Measurements from ENCODE around the gene FCER2.
A peak's percentile ranks its signal among the peaks of the same experiment; 100 is the strongest.

The FCER2 gene

DNA sequence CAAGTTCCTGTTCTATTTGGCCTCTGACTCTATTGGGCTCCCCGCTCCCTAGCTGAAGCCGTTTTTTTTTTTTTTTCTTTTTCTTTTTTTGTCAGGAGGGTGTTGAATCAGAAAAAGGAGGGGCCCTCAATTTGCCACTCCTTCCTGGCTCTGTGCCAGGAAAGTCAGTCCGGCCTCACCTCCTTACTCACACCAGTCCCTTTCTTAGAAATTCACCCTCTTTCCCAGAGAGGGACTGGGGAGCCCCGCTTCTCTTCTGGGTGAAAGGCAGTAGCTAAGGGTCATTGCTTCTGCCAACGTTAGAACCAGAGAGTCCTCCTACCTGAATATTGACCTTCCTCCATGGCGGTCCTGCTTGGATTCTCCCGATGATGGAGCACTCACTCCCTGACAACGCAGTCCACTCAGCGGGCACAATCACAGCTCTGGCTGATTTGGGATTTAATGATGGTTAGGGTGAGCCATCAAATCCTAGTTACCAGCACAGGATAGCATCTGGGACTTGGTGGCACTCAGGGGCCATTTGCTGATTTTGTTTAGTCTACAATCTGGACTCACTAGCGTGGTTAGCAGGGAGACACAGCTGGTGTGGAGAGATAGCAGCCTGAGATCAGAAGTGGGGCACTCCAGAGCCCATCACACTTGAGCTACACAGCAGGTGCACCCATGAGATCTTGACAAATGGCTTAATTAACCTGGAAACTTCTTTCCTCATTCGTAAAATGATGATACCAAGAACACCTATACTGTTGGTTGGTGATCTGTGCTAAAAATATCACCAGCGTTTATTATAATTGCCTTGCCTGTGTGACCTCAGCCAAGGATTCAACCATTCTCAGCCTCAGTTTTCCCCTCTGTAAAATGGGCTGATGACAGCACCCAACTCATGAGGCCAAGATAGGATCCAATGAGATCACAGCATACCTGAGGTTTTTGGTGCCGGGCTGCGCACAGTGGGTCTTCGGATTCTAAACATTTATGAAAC lies 2.2 kb downstream of the FCER2 start:
- DNase-seq, result no peak

DNA sequence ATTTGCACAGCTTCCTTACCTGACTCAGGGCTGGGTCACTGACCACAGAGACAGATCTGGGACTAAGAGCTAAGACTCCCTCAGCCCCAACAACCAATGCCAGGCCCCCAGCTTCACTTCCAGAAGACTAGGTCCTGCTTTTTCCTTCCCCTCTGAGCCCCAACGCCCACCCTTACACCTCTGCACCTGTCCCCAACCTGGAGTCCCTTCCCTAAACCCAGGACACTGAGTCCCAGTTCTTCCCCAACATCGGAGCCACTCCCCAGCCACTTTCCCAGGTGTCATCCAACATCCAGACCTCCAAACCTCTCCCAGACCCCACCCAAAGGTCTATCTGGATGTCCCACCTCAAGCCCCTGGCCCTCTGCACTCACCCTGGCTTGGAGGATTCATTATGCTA lies 2.9 kb downstream of the FCER2 start:
- DNase-seq, result no peak

DNA sequence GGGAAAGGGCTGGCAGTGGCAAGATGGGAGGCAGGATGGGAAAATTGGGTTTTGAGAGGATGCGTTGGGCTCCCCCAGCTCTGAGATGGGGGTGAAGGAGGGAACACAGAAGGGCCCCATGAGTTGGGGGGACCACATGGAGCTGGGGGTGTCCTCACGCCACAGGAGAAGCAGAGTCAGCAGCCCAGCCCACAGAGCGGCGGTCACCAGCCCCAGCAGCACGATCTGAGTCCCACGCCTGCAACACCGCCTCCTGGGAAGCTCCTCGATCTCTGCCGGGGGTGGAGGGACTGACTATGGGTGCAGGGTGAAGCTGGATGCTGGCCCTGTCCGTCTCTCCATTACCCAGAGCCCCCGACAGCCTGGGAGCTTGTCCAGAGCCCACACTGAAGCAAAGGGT lies 3.3 kb downstream of the FCER2 start:
- no peak for DNase-seq

DNA sequence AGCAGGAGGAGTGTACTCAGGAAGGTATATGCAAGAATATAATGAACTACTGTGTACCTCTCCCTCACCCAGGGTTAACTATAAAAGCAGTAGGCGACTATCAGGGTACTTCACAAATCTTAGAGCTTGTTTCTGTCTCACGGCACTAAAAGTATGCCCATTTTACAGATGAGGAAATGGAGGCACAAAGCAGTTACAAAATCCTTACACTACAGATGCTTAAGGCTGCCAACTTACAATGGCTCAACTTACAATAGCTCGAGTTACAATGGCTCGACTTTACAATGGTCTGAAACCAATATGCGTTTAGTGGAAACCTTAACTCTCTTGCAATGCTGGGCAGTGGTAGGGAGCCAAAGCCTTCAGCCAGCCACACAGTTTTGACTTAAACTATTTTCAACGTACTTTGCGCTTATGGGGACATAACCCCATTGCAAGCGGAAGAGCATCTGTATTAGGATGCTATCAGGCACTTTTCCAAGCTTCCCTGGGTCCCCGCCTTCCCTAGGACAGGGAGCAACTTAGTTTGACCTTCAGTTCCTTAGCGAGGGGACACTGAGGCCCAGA lies 4.1 kb downstream of the FCER2 start:
- DNase-seq, result no peak

DNA sequence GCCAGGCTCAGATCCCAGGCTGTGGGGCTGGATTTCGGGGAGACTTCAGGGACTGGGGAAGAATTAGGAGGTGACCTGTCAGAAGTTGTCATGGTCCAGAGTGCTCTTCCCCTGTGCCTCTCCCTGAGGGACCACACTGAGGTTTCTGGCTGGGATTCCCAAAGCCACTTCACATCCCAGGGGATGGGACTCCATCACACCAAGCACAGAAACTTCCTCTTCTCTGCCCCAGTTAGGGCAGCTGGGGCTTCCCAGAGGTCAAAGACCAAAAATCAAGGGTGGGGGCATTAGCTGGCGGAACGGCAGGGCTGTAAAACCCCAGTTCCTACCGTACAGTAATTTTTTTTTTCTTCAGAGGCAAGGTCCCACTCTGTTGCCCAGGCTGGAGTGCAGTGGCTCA lies 7.4 kb downstream of the FCER2 start:
- DNase-seq, result no peak

DNA sequence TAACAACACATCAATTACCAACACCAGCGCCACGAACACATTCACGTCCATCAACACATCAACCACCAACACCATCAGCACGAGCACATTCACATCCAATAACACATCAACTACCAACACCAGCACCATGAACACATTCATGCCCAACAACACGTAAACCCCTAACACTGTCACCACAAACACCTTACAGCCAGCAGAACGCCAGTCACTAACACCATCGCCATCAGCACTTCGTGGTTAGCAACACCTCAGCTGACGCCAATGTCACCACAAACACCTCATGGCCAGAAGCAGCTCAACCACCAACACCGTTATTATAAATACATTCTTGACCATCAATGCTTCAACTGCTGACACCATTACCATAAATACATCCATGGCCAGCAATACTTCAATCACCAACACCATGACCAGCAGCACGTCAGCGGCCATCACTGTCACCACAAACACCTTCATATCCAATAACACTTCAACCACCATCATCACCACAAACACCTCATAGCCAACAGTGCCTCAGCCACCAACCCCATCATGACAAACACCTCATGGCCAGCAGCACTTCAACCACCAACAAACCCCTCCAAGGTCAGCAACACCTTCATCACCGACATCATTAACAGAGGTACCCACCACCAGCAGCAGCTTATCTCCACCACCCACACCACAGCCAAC lies 9.4 kb downstream of the FCER2 start:
- no peak for DNase-seq

DNA sequence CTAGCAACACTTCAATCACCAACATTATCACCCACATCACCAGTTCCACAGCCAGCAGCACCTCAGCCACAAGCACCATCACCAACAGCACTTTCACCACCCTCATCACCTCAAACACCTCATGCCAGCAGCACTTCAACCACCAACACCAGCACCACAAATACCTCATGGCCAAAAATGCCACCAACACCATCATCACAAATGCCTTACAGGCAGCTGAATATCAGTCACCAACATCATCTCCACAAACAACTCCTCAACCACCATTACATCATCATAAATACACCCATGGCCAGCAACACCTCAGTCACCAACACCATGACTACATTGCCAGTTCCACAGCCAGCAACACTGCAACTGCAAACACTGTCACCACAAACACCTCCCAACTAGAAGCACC lies 10.4 kb downstream of the FCER2 start:
- no peak for DNase-seq

DNA sequence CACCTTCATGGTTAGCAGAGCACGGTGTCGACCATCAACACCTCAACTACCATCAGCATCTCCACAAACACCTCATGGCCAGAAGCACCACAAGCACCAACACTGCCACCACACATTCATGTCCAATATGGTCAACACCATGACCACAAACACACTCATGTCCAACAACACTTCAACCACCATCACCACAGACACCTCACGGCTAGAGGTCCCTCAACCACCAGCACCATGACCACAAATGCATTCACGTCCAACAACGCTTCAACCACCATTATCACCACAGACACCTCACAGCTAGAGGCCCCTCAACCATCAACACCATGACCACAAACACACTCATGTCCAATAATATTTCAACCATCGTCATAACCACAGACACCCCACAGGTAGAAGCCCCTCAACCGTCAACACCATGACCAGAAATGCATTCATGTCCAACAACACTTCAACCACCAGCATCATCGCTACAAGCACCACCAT lies 11.1 kb downstream of the FCER2 start:
- no peak for DNase-seq

DNA sequence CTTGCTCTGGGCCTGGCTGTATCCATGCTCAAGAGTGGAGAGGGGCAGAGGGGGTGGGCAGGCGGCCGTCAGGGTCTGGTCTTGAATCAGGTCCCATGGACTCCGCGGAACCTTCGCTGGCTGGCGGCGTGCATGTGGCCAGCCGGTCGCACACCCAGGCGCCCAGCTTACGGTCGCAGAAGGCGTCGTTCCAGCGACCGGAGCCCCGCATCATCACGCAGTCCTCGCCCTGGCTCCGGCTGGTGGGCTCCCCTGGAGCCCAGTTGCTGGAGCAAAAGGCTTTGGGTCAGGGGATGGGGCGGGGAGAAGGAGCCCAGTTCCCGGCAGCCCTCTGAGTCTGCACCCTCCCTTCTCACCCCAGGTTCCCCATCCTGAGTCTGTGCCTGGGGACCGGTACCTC lies 12.8 kb downstream of the FCER2 start:
- DNase-seq, result no peak

DNA sequence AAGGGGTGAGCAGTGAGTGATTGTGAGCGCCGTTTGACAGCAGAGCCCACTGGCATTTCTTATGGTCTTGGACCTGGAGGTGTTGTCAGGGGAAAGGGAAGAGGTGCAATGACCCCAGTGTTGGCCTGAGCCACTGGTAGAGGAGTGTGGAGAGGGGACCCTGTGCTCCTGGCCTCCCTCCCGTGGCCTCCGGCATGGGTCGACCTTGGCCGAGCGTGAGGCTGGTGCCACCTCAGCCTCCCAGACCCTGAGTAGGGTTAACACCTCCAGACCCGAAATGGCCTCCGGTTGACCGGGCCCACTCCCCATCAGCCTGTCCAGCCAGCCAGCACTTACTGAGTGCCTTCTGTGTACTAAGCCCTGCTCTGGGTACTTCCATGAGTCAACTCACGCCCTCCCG lies 14.8 kb downstream of the FCER2 start:
- DNase-seq, result no peak

DNA sequence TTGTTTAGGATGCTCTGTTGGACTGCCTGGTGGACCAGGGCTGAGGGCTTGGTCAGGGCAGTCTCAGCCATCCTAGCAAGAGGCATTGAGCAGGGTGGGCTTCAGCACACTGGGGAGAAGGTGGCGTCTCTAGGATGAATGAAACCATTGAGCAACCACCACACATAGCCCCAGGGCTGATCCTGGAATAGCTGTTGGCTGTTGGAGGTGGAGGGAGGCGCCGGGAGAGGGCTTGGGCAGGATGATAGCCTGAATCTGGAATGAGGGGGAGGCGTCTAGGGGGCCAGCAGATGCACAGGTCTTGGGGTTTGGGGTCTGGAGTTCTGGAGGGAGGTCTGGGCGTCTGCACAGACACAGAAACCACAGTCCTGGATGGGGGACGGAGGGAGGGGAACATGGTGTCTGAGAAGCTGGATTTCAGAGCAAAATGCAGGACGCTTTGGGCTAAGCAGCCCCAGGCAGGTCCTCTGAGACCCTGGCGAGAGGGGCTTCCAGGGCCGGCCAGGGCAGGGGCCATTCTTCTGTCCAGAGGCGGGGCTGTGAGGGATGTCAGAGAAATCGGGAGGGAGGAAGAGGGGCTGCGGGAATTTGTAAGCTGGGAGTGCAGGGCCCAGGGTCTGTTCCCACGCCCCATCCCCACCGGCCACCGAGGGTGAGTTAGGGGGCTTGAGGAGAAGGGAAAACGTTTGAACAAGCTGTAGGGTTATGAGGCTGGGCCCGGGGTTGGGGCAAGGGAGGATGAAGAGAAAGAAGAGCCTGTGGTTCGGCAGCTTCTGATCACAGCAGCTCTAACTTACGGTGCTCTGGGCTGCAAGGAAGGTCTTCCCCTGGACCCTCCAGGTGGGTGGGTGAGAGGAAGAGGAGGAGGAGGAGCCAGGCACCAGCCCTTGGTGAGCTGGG lies 16.1 kb downstream of the FCER2 start:
- DNase-seq, result no peak

DNA sequence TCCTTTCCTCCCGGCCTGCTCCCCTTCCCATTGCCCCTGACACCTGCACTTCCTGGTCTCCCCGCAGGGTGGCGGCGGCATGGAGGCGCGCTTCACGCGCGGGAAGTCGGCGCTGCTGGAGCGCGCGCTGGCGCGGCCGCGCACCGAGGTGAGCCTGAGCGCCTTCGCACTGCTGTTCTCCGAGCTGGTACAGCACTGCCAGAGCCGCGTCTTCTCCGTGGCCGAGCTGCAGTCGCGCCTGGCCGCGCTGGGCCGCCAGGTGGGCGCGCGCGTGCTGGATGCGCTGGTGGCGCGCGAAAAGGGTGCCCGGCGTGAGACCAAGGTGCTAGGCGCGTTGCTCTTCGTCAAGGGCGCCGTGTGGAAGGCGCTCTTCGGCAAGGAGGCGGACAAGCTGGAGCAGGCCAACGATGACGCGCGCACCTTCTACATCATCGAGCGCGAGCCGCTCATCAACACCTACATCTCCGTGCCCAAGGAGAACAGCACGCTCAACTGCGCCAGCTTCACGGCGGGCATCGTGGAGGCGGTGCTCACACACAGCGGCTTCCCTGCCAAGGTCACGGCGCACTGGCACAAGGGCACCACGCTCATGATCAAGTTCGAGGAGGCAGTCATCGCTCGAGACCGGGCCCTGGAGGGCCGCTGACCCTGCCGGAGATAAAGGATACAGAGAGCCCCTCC lies 19.6 kb downstream of the FCER2 start:
- peak in 1 of 14 donors; percentile 58 for DNase-seq

DNA sequence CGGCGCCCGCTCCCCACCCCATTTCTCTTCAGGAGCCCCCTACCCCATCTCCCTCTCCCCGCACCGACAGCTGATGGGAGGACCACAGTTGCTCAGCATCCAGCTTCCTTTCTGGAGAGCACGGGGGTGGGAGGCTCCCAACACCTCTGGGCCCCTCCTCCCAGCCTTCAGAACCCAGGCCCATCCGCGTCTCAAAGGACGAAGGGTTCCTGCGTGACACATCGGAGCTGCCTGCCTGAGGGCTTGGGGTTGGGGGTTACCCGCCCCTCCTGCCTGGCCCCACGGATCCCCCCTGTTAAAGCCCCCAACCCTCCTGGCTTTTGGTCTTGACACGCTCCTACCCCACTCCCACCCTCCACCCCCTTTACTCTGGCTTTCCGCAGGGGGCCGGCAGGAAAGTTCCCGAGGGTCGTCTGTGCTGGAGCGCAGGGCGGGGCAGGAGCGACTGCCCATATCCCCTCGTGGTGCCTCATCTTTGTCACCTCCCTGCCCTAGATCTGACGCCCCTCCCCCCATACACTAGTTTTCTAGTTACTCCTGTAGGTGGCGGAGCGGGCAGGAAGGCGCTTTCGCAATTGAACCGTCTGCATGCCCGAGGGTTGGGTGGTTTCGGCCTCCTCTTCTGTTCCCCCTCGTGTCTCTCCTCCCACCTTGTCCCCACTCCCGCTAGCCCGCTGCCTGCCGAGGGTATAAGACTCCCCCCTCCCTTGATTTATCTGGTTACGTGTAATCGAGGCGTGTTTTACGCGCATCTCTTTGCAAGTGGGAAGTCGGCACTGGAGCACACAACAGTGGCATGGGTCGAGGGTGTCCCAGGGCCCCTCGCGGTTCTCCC lies 20.4 kb downstream of the FCER2 start:
- peak in 12 of 14 donors; percentile 15 to 66 (median 37) for DNase-seq

DNA sequence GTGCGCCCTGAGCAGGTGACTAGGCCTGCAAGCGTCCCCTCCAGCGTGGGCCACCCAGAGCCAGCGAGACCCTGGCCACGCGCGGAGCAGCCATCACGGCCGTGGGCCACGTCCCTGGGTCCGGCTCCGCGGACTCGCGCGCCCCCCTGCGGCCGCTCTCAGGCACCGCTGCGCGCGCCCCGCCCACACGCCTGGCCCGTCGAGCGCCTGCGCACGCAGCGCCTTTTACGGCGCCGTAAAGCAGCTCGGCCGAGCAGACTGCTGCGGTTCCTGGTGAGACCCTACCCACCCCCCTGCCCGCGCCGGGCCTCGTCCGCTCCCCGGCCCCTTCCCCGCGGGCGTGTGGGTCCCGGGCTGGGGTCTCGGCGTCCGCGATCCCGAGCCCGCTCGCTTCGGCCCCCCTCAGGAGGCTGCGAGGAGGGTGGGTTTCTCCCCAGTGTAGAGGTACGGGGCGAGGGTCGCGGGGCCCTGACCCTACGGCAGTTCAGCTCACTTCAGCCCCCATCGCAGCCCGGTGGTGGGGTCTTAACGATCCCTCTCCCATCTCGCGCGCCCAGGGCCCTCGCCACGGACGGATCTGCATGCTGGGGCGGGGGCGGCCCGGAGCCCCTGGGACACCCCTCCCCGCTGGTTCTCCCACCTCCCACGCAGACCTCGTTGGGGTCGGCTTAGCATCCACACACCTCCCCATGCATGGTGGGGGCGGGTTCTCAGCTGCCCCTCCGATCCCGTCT lies 21.2 kb downstream of the FCER2 start, which contains the start of gene TRAPPC5:
Gene TRAPPC5, plus strand, starts transcription at position 228 of the 734 bp plus-strand sequence. CDS start 1,421 bp downstream, outside the sequence.
- peak; percentile 8 to 91 (median 72) for DNase-seq

DNA sequence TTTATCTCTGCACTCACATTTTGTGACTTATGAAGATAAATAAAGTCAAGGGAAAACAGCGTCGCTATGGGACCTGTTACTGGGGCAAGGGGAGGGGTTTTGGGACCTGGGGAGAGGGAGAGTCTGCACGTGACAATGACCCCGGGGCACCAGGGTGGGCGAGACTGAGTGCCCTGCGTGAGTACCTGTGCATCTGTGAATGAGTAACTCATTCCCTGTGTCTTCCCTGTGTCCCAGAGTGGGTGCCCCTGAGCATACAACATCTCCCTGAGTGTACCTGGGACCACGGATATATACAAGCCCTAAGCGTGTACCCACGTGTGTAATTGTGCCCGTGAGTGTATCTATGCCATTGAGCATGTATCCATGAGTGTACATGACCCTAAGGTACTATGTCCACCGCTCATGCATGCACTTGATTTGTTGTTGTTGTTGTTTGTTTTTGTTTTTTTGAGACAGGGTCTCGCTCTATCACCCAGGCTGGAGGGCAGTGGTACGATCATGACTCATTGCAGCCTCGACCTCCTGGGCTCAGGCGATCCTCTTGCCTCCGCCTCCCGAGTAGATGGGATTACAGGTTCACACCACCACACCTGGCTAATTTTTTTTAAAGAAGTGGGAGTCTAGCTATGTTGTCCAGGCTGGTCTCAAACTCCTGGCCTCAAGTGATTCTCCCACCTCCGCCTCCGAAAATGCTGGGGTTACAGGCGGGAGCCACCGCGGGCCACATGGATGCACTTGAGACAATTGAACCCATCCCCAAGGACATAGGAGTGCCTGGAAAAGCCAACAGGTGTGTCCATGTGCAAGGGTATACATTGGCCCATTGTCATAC lies 21.9 kb downstream of the FCER2 start:
- DNase-seq, result no peak

DNA sequence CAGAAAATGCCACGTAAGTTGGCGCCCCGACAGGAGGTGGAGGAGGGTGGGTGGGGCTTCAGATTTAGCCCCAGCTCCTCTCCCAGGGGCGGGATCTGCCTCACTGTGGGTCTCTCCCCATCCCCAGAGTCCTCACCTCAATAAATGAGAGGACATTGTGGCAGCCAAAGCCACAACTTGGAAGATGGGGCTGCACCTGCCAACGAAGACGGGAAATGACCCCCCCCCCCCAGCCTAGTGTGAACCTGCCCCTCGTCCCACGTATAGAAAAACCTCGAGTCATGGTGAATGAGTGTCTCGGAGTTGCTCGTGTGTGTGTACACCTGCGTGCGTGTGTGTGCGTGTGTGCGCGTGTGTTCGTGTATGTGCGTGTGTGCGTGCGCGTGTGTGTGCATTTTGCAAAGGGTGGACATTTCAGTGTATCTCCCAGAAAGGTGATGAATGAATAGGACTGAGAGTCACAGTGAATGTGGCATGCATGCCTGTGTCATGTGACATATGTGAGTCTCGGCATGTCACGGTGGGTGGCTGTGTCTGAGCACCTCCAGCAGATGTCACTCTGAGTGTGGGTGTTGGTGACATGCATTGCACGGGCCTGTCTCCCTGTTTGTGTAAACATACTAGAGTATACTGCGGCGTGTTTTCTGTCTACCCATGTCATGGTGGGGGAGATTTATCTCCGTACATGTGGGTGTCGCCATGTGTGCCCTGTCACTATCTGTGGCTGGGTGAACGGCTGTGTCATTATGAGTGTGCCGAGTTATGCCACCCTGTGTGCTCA lies 22.8 kb downstream of the FCER2 start:
- peak in 3 of 14 donors; percentile 5 to 63 (median 5) for DNase-seq

DNA sequence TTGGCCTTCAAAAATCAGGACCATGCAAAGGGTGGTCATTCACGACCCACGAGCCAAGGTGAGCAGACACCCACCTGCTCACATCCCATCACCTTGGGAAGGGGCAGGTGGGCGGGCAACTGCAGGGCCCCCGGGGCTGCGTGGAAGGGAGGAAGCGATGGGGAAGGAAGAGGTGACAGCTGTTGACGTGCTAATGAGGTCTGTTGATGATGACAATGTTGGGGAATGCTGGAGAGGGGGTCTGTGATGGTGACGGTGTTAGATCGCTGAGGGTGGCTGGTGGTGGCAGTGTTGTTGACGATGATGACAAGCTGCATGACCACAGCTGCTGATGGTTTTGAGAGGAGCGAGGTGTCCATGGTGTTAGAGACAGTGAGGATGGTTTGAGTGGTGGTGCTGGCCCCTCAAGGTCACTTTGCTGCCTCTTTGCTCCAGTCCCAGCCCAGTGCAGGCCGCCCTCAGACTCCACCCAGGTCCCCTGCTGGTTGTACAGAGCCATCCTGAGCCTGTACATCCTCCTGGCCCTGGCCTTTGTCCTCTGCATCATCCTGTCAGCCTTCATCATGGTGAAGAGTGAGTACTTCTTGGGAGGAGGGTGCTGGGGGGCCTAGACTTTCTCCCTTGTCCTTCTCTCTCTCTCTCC lies 24.1 kb downstream of the FCER2 start:
- no peak for DNase-seq

All from C1 segment of cervical spinal cord (tissue), 14 donors.